ENCODE results near the gene GLIPR1.
A peak's percentile ranks its signal among the peaks of the same experiment; 100 is the strongest.

Gene GLIPR1

DNA sequence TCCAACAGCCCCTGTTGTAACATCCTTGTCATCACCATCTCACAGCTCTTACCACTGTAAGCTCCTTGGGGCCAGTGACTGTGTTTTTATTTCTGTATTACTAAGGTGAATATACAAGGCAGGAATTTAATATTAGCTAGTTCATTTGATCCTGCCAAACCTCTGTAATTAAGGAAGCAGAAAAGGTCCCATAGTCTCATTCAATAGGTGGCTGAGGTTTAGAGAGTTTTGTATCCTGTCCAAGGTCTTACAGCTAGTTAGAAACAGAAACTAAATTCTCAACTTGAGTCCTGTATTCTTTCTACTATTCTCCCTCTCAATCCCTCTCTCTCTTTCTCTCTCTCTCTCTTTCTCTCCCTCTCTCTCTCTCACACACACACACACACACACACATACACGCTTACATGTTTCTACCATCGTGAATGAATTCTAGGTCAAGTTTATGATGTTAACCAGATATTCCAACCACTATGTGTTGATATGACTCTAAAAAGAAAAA is 543 bp upstream of the GLIPR1 start:
- no peaks in the 10 kb centered on the region for H4K20me1 ChIP-seq (ENCODE audit: insufficient read depth, low read length)
- DNase-seq = no peak
- H3K4me2 ChIP-seq (ENCODE audit: insufficient read depth, low read length) = peak overlapping the region; percentile 69
- H2AFZ ChIP-seq (ENCODE audit: low read depth, low read length) = peak overlapping the region; percentile 81
- peaks cover 79% of the 10 kb centered on the region for H3K4me1 ChIP-seq (ENCODE audit: insufficient read depth, low read length)
- TF ChIP-seq EZH2 (IDR thresholded peaks at IDR 0.05; ENCODE audit: borderline replicate concordance, low read depth, low read length, severe bottlenecking) = no peak
- TF ChIP-seq, protein P1, sequence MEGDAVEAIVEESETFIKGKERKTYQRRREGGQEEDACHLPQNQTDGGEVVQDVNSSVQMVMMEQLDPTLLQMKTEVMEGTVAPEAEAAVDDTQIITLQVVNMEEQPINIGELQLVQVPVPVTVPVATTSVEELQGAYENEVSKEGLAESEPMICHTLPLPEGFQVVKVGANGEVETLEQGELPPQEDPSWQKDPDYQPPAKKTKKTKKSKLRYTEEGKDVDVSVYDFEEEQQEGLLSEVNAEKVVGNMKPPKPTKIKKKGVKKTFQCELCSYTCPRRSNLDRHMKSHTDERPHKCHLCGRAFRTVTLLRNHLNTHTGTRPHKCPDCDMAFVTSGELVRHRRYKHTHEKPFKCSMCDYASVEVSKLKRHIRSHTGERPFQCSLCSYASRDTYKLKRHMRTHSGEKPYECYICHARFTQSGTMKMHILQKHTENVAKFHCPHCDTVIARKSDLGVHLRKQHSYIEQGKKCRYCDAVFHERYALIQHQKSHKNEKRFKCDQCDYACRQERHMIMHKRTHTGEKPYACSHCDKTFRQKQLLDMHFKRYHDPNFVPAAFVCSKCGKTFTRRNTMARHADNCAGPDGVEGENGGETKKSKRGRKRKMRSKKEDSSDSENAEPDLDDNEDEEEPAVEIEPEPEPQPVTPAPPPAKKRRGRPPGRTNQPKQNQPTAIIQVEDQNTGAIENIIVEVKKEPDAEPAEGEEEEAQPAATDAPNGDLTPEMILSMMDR (IDR thresholded peaks at IDR 0.05; ENCODE audit: borderline replicate concordance, extremely low read depth, low read length, poor library complexity, severe bottlenecking) = no peak
- H3K79me2 ChIP-seq (ENCODE audit: insufficient read depth, low read length) = peaks cover 29% of the 10 kb centered on the region
- peak overlapping the region; percentile 86 for H3K27ac ChIP-seq (ENCODE audit: low read length)
- H3K9me3 ChIP-seq (ENCODE audit: insufficient read depth, low read length, severe bottlenecking) = no peaks in the 10 kb centered on the region
- peak overlapping the region; percentile 35 to 62; a peak in 3 of 4 replicates for H3K4me3 ChIP-seq (ENCODE audit: low read depth in 1 of 2, low read length in 2 of 2)
- H3K9ac ChIP-seq (ENCODE audit: low read depth, low read length) = peak overlapping the region; percentile 65
- peak; percentile 58 for ATAC-seq (ENCODE audit: insufficient read depth, low read depth)
- no peaks in the 10 kb centered on the region for H3K27me3 ChIP-seq (ENCODE audit: insufficient read depth, low read length, poor library complexity)
- no peaks in the 10 kb centered on the region for H3K36me3 ChIP-seq (ENCODE audit: insufficient read depth, low read length)

DNA sequence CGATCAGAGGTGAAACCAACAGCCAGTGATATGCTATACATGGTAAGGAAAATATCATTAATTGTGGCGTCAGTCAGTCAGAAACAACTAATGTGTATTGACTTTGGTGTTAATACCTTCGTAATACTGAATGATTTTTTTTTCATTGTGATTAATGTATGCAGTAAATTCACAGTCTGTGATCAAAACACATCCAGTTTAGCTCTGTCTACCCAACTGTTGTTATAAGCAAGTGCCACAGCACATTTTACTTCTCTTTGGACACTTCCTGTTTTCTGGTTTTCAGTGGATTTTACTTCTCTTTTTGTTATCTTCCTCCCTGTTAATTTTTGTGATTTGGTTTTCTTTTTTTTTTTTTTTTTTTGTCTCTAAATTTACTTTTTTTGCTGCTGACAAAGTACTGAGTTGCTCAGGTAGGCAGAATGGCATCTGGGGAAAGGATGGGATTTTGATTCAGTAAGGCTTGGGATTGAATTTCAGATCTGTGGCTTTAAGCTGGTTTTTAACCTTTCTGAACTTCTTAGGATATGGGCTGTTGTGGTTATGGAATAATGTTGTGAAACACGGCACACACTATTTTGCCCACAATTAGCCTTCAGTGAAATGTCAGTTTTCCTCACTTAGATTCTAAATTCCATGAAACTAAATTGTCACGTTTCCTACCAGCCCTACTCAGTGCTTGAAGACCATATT is 604 bp downstream of the GLIPR1 start:
- Histone ChIP-seq H2AFZ (ENCODE audit: low read depth, low read length) (peak overlapping the region; percentile 81), H3K36me3 (ENCODE audit: insufficient read depth, low read length) (0 out of 2 replicates have a peak, but pooled peaks cover 4% of the 10 kb centered on the region), H3K9me3 (ENCODE audit: insufficient read depth, low read length, severe bottlenecking) (no peaks in the 10 kb centered on the region), H3K4me3 (ENCODE audit: low read depth in 1 of 2, low read length in 2 of 2) (peak overlapping the region; percentile 35 to 62), H3K9ac (ENCODE audit: low read depth, low read length) (peak overlapping the region; percentile 65), H3K4me2 (ENCODE audit: insufficient read depth, low read length) (peak overlapping the region; percentile 69), H3K79me2 (ENCODE audit: insufficient read depth, low read length) (peaks cover 34% of the 10 kb centered on the region), H4K20me1 (ENCODE audit: insufficient read depth, low read length) (no peaks in the 10 kb centered on the region), H3K27ac (ENCODE audit: low read length) (peak overlapping the region; percentile 86), H3K27me3 (ENCODE audit: insufficient read depth, low read length, poor library complexity) (no peaks in the 10 kb centered on the region), H3K4me1 (ENCODE audit: insufficient read depth, low read length) (peaks cover 82% of the 10 kb centered on the region)
- DNase-seq (no peak), ATAC-seq (ENCODE audit: insufficient read depth, low read depth) (peak; percentile 6)
- TF ChIP-seq, protein P1 (IDR thresholded peaks at IDR 0.05; ENCODE audit: borderline replicate concordance, extremely low read depth, low read length, poor library complexity, severe bottlenecking) = no peak
- TF ChIP-seq EZH2 (IDR thresholded peaks at IDR 0.05; ENCODE audit: borderline replicate concordance, low read depth, low read length, severe bottlenecking) = no peak

DNA sequence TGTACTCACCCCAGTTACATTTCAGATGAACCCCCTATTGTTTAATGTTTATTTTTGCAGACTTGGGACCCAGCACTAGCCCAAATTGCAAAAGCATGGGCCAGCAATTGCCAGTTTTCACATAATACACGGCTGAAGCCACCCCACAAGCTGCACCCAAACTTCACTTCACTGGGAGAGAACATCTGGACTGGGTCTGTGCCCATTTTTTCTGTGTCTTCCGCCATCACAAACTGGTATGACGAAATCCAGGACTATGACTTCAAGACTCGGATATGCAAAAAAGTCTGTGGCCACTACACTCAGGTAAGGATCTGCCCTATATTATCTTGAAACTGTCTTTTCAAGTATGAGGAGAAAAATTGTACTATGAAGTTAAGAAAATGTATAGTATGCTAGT is 1.2 kb downstream of the GLIPR1 start:
- Histone ChIP-seq H4K20me1 (ENCODE audit: insufficient read depth, low read length) (no peaks in the 10 kb centered on the region), H3K9ac (ENCODE audit: low read depth, low read length) (peak overlapping the region; percentile 65), H3K36me3 (ENCODE audit: insufficient read depth, low read length) (peaks cover 4% of the 10 kb centered on the region; the same call in 1 of the 2 replicates), H3K4me2 (ENCODE audit: insufficient read depth, low read length) (peak overlapping the region; percentile 69), H3K79me2 (ENCODE audit: insufficient read depth, low read length) (peaks cover 34% of the 10 kb centered on the region), H3K9me3 (ENCODE audit: insufficient read depth, low read length, severe bottlenecking) (no peaks in the 10 kb centered on the region), H3K4me3 (ENCODE audit: low read depth in 1 of 2, low read length in 2 of 2) (peak overlapping the region; percentile 35 to 62; a peak in 3 of 4 replicates), H3K27ac (ENCODE audit: low read length) (peak overlapping the region; percentile 86), H2AFZ (ENCODE audit: low read depth, low read length) (peak overlapping the region; percentile 81), H3K4me1 (ENCODE audit: insufficient read depth, low read length) (peaks cover 81% of the 10 kb centered on the region), H3K27me3 (ENCODE audit: insufficient read depth, low read length, poor library complexity) (no peaks in the 10 kb centered on the region)
- ATAC-seq (ENCODE audit: insufficient read depth, low read depth) (no peak), DNase-seq (no peak)
- TF ChIP-seq, protein P1 (IDR thresholded peaks at IDR 0.05; ENCODE audit: borderline replicate concordance, extremely low read depth, low read length, poor library complexity, severe bottlenecking) = no peak
- no peak for TF ChIP-seq EZH2 (IDR thresholded peaks at IDR 0.05; ENCODE audit: borderline replicate concordance, low read depth, low read length, severe bottlenecking)
